SK-N-SH treated with all-trans-retinoic acid at 6 μM for 48 hours (cell line): ENCODE data around the gene IFT80.

Experiments
- ATAC-seq: fragments of 200-7000 bp; cut with Tn5 transposase; 3 replicates; pipeline ENCODE4 v1.9.1; 2020; ENCODE audit warnings: mild to moderate bottlenecking, moderate library complexity
- BACH2 ChIP-seq: fragments of 250-450 bp; sonication (Bioruptor Pico); IDR thresholded peaks from 2 replicates; pipeline ENCODE4 v1.9.0; 2021; ENCODE audit warnings: mild to moderate bottlenecking, borderline replicate concordance
- CSDC2 ChIP-seq: fragments of 250-450 bp; sonication (Bioruptor Pico); IDR thresholded peaks from 2 replicates; pipeline ENCODE4 v1.5.0; 2020; ENCODE audit warnings: mild to moderate bottlenecking, moderate library complexity
- CSRNP3 ChIP-seq: fragments of 250-450 bp; sonication (Bioruptor Pico); IDR thresholded peaks from 2 replicates; pipeline ENCODE4 v1.5.1; 2021; ENCODE audit warnings: mild to moderate bottlenecking, moderate library complexity
- ESRRG ChIP-seq: fragments of 250-450 bp; sonication (Bioruptor Pico); IDR thresholded peaks from 2 replicates; pipeline ENCODE4 v1.6.1; 2021; ENCODE audit warnings: mild to moderate bottlenecking
- GLIS3 ChIP-seq: fragments of 250-450 bp; sonication (Bioruptor Pico); IDR thresholded peaks from 2 replicates; pipeline ENCODE4 v1.5.0; 2020; ENCODE audit warnings: mild to moderate bottlenecking, moderate library complexity
- ISL1 ChIP-seq: fragments of 250-450 bp; sonication (Bioruptor Pico); IDR thresholded peaks from 2 replicates; pipeline ENCODE4 v2.1.2; 2022; ENCODE audit warnings: mild to moderate bottlenecking, moderate library complexity
- OSR1 ChIP-seq: fragments of 250-450 bp; sonication (Bioruptor Pico); IDR thresholded peaks from 2 replicates; pipeline ENCODE4 v1.8.0; 2022; ENCODE audit warnings: moderate library complexity, mild to moderate bottlenecking, inconsistent platforms
- PATZ1 ChIP-seq: fragments of 250-450 bp; sonication (Bioruptor Pico); IDR thresholded peaks from 2 replicates; pipeline ENCODE4 v1.8.0; 2020; ENCODE audit warnings: mild to moderate bottlenecking, moderate library complexity, borderline replicate concordance
- POU6F1 ChIP-seq: fragments of 250-450 bp; sonication (Bioruptor Pico); IDR thresholded peaks from 2 replicates; pipeline ENCODE4 v1.8.0; 2021; ENCODE audit warnings: low read depth, mild to moderate bottlenecking, moderate library complexity, borderline replicate concordance
- PPARA ChIP-seq: fragments of 250-450 bp; sonication (Bioruptor Pico); IDR thresholded peaks from 2 replicates; pipeline ENCODE4 v1.5.0; 2020; ENCODE audit warnings: mild to moderate bottlenecking, borderline replicate concordance
- RARB ChIP-seq: fragments of 250-450 bp; sonication (Bioruptor Pico); IDR thresholded peaks from 2 replicates; pipeline ENCODE4 v1.8.0; 2021; ENCODE audit warnings: mild to moderate bottlenecking, moderate library complexity
- SNAI2 ChIP-seq: fragments of 250-450 bp; sonication (Bioruptor Pico); IDR thresholded peaks from 2 replicates; pipeline ENCODE4 v1.5.0; 2020; ENCODE audit warnings: mild to moderate bottlenecking, moderate library complexity
- TCF4 ChIP-seq: fragments of 250-450 bp; sonication (Bioruptor Pico); IDR thresholded peaks from 2 replicates; pipeline ENCODE4 v1.8.0; 2021; ENCODE audit warnings: mild to moderate bottlenecking, moderate library complexity, borderline replicate concordance
- TOX ChIP-seq: fragments of 250-450 bp; sonication (Bioruptor Pico); IDR thresholded peaks from 2 replicates; pipeline ENCODE4 v1.8.0; 2021; ENCODE audit warnings: mild to moderate bottlenecking, moderate library complexity, borderline replicate concordance
- TSHZ2 ChIP-seq: fragments of 250-450 bp; sonication (Bioruptor Pico); IDR thresholded peaks from 2 replicates; pipeline ENCODE4 v1.5.0; 2020; ENCODE audit warnings: mild to moderate bottlenecking, moderate library complexity
- ZC3H10 ChIP-seq: fragments of 250-450 bp; sonication (Bioruptor Pico); IDR thresholded peaks from 2 replicates; pipeline ENCODE4 v1.5.1; 2021; ENCODE audit warnings: mild to moderate bottlenecking, moderate library complexity
- ZFP3 ChIP-seq: fragments of 250-450 bp; sonication (Bioruptor Pico); IDR thresholded peaks from 2 replicates; pipeline ENCODE4 v1.5.0; 2020; ENCODE audit warnings: mild to moderate bottlenecking, moderate library complexity
- ZFP30 ChIP-seq: fragments of 450-650 bp; formaldehyde crosslinking; IDR thresholded peaks from 2 replicates; pipeline ENCODE4 v1.5.0; 2022; ENCODE audit warnings: mild to moderate bottlenecking, moderate library complexity
- ZNF565 ChIP-seq: fragments of 450-650 bp; formaldehyde crosslinking; conservative IDR thresholded peaks from 2 replicates; pipeline ENCODE4 v1.5.0; 2020; ENCODE audit warnings: low read depth, mild to moderate bottlenecking, moderate library complexity
- ZNF70 ChIP-seq: fragments of 450-650 bp; formaldehyde crosslinking; IDR thresholded peaks from 2 replicates; pipeline ENCODE4 v1.5.0; 2020; ENCODE audit warnings: mild to moderate bottlenecking, moderate library complexity
- ZNF8 ChIP-seq: fragments of 450-650 bp; formaldehyde crosslinking; IDR thresholded peaks from 2 replicates; pipeline ENCODE4 v1.5.0; 2020; ENCODE audit warnings: mild to moderate bottlenecking, moderate library complexity

Gene IFT80

GRCh38 chr3:160427832-160428424 lies 28.9 kb upstream of the IFT80 start (continued):
- TF ChIP-seq ZFP30 (no peak), OSR1 (CRISPR knock-in tag) (no peak), SNAI2 (CRISPR knock-in tag) (0 out of 2 replicates have a peak, but pooled peaks have one; percentile 9), PPARA (CRISPR knock-in tag) (no peak), ZNF8 (CRISPR knock-in tag) (no peak), ZNF565 (CRISPR knock-in tag) (no peak), TSHZ2 (CRISPR knock-in tag) (no peak)

- TF ChIP-seq ZC3H10 (CRISPR knock-in tag) (no peak), ESRRG (CRISPR knock-in tag) (no peak), PPARA (CRISPR knock-in tag) (no peak), CSDC2 (CRISPR knock-in tag) (no peak), TOX (CRISPR knock-in tag) (no peak), GLIS3 (CRISPR knock-in tag) (no peak), CSRNP3 (CRISPR knock-in tag) (no peak), ZFP3 (CRISPR knock-in tag) (no peak), OSR1 (CRISPR knock-in tag) (no peak), TCF4 (CRISPR knock-in tag) (no peak), ZNF8 (CRISPR knock-in tag) (no peak), ISL1 (CRISPR knock-in tag) (no peak), BACH2 (CRISPR knock-in tag) (no peak), RARB (CRISPR knock-in tag) (no peak), POU6F1 (CRISPR knock-in tag) (no peak), PATZ1 (CRISPR knock-in tag) (no peak), ZNF565 (CRISPR knock-in tag) (no peak)
- no peak for ATAC-seq
Observed at GRCh38 chr3:160417311-160417710, 18.3 kb upstream of the IFT80 start.

- ATAC-seq: peak; percentile 84
- no peak for TF ChIP-seq ZFP30
- TF ChIP-seq CSDC2 (CRISPR knock-in tag): no peak
- TF ChIP-seq ZFP3 (CRISPR knock-in tag): no peak
- TF ChIP-seq TCF4 (CRISPR knock-in tag): no peak
- no peak for TF ChIP-seq TOX (CRISPR knock-in tag)
- no peak for TF ChIP-seq CSRNP3 (CRISPR knock-in tag)
- no peak for TF ChIP-seq RARB (CRISPR knock-in tag)
- TF ChIP-seq ZC3H10 (CRISPR knock-in tag): no peak
- TF ChIP-seq POU6F1 (CRISPR knock-in tag): no peak
- no peak for TF ChIP-seq GLIS3 (CRISPR knock-in tag)
- no peak for TF ChIP-seq BACH2 (CRISPR knock-in tag)
- no peak for TF ChIP-seq OSR1 (CRISPR knock-in tag)
- TF ChIP-seq SNAI2 (CRISPR knock-in tag): no peak
- no peak for TF ChIP-seq ZNF70
- TF ChIP-seq TSHZ2 (CRISPR knock-in tag): no peak
- no peak for TF ChIP-seq PPARA (CRISPR knock-in tag)
Observed at GRCh38 chr3:160413613-160414248, 14.7 kb upstream of the IFT80 start.
